ENCODE results near the gene SMAD3.

DNA sequence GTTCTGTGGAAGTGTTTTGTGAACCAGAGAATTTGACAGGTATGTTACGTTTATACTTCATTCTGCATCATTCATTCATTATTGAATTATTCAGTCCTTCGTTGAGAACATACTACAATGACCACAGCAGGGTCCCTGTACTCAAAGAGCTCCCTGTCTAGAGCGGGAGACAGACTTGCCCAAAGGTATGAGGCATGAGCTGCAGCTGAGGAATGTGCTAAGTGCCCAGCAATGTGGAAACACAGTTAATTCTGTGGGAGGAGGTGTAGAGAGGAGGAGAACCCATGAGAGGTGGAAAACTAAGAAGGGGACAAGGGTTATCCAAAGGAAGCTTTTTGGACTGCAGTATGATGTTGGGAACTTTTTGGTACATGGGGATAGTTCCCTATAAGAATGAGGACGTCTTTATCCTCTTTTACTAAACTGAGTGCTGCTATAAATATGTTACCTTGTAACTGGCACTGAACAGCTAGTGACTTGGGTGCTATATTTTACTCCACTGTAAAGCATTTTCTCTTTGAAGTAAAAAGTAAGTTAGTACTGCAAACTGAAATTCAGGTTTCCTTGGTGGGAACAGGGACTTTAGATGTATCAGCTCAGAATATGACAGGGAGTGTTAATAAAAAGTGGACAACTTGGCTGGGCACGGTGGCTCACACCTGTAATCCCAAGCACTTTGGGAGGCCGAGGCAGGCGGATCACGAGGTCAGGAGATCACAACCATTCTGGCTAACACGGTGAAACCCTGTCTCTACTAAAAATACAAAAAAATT, 5.7 kb downstream of the SMAD3 start:
- TF ChIP-seq, protein P1, sequence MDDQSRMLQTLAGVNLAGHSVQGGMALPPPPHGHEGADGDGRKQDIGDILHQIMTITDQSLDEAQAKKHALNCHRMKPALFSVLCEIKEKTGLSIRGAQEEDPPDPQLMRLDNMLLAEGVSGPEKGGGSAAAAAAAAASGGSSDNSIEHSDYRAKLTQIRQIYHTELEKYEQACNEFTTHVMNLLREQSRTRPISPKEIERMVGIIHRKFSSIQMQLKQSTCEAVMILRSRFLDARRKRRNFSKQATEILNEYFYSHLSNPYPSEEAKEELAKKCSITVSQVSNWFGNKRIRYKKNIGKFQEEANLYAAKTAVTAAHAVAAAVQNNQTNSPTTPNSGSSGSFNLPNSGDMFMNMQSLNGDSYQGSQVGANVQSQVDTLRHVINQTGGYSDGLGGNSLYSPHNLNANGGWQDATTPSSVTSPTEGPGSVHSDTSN (CRISPR knock-in tag; IDR thresholded peaks at IDR 0.05): no peak
- TF ChIP-seq, protein P2, sequence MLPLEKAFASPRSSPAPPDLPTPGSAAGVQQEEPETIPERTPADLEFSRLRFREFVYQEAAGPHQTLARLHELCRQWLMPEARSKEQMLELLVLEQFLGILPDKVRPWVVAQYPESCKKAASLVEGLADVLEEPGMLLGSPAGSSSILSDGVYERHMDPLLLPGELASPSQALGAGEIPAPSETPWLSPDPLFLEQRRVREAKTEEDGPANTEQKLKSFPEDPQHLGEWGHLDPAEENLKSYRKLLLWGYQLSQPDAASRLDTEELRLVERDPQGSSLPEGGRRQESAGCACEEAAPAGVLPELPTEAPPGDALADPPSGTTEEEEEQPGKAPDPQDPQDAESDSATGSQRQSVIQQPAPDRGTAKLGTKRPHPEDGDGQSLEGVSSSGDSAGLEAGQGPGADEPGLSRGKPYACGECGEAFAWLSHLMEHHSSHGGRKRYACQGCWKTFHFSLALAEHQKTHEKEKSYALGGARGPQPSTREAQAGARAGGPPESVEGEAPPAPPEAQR (tag by site-specific recombination; IDR thresholded peaks at IDR 0.05): no peak
- TF ChIP-seq, protein P3, sequence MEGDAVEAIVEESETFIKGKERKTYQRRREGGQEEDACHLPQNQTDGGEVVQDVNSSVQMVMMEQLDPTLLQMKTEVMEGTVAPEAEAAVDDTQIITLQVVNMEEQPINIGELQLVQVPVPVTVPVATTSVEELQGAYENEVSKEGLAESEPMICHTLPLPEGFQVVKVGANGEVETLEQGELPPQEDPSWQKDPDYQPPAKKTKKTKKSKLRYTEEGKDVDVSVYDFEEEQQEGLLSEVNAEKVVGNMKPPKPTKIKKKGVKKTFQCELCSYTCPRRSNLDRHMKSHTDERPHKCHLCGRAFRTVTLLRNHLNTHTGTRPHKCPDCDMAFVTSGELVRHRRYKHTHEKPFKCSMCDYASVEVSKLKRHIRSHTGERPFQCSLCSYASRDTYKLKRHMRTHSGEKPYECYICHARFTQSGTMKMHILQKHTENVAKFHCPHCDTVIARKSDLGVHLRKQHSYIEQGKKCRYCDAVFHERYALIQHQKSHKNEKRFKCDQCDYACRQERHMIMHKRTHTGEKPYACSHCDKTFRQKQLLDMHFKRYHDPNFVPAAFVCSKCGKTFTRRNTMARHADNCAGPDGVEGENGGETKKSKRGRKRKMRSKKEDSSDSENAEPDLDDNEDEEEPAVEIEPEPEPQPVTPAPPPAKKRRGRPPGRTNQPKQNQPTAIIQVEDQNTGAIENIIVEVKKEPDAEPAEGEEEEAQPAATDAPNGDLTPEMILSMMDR (tag by site-specific recombination; IDR thresholded peaks at IDR 0.05): no peak
- no peak for TF ChIP-seq ZNF677 (tag by site-specific recombination; IDR thresholded peaks at IDR 0.05)
- TF ChIP-seq ZNF600 (tag by site-specific recombination; IDR thresholded peaks at IDR 0.05): no peak
- no peak for TF ChIP-seq ZNF658 (tag by site-specific recombination; IDR thresholded peaks at IDR 0.05)
- TF ChIP-seq, protein P4, sequence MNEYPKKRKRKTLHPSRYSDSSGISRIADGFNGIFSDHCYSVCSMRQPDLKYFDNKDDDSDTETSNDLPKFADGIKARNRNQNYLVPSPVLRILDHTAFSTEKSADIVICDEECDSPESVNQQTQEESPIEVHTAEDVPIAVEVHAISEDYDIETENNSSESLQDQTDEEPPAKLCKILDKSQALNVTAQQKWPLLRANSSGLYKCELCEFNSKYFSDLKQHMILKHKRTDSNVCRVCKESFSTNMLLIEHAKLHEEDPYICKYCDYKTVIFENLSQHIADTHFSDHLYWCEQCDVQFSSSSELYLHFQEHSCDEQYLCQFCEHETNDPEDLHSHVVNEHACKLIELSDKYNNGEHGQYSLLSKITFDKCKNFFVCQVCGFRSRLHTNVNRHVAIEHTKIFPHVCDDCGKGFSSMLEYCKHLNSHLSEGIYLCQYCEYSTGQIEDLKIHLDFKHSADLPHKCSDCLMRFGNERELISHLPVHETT (tag by site-specific recombination; IDR thresholded peaks at IDR 0.05): no peak
- TF ChIP-seq, protein P5, sequence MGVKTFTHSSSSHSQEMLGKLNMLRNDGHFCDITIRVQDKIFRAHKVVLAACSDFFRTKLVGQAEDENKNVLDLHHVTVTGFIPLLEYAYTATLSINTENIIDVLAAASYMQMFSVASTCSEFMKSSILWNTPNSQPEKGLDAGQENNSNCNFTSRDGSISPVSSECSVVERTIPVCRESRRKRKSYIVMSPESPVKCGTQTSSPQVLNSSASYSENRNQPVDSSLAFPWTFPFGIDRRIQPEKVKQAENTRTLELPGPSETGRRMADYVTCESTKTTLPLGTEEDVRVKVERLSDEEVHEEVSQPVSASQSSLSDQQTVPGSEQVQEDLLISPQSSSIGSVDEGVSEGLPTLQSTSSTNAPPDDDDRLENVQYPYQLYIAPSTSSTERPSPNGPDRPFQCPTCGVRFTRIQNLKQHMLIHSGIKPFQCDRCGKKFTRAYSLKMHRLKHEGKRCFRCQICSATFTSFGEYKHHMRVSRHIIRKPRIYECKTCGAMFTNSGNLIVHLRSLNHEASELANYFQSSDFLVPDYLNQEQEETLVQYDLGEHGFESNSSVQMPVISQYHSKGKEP (tag by site-specific recombination; IDR thresholded peaks at IDR 0.05): no peak
- TF ChIP-seq ZNF16 (tag by site-specific recombination; IDR thresholded peaks at IDR 0.05; ENCODE audit: low read depth): no peak
- TF ChIP-seq ZNF114 (tag by site-specific recombination; IDR thresholded peaks at IDR 0.05): no peak
